ENCODE data around the gene HOMER2. TPM values are rescaled to one million over a fixed set of nuclear protein-coding genes. Genes with fewer than 3 reads are reported as not detected.
A peak's percentile ranks its signal among the peaks of the same experiment; 100 is the strongest.

HOMER2 gene
- total and polyA plus RNA-seq, 9 of the 15 experiments (the other 6 are each of a cell fraction or from before 2014, with no cell fraction given) = 0.13 to 0.47 (median 0.29) TPM; not detected in 1

GRCh38 chr15:82936966-82937711, 15.4 kb downstream of the HOMER2 start:
- H3K36me3 ChIP-seq (ENCODE audit: control insufficient read depth, insufficient read depth, low read length) = no peaks in the 10 kb centered on the region
- POLR2A ChIA-PET = no interaction called here
- intact Hi-C loops (cut with micrococcal nuclease) = no loop called here
- no peak for ATAC-seq
- WGBS (ENCODE audit: insufficient coverage, low coverage, missing lambda C conversion rate) = 3% methylated on average over 4 of the region's 4 CpGs
- H3K9ac ChIP-seq (ENCODE audit: insufficient read depth in 1 of 2, low read depth in 2 of 2, low read length in 2 of 2) = no peak overlapping the region
- no peak overlapping the region for H2AFZ ChIP-seq (ENCODE audit: low read depth, low read length)
- no peak overlapping the region for H3K4me2 ChIP-seq (ENCODE audit: insufficient read depth, low read length)
- no peak for DNase-seq (ENCODE audit: extremely low read depth in 1 of 4, low spot score in 3 of 4)
- peaks cover 42 to 79% of the 10 kb centered on the region in 2 experiments for H3K27me3 ChIP-seq (ENCODE audit: control insufficient read depth in 2 of 2, insufficient read depth in 2 of 2, low read length in 2 of 2)
- in situ Hi-C loops (cut with MboI) = no loop called here
- H3K79me2 ChIP-seq (ENCODE audit: control insufficient read depth, insufficient read depth, low read length) = no peaks in the 10 kb centered on the region
- no TSS peak for BruUV-seq (replicated peaks)
- no peaks in the 10 kb centered on the region for H3K9me1 ChIP-seq (ENCODE audit: control insufficient read depth, insufficient read depth, low read length)
- CTCF ChIA-PET (ENCODE audit: low intra/inter-chr PET ratio) = no interaction called here
- no peak for FAIRE-seq
- no peak overlapping the region for H3K27ac ChIP-seq (ENCODE audit: extremely low read depth, low read depth, low read length)
- H4K20me1 ChIP-seq (replicated peaks; ENCODE audit: control insufficient read depth, insufficient read depth, low read length) = no peaks in the 10 kb centered on the region
- no peaks in the 10 kb centered on the region for H3K9me3 ChIP-seq (replicated peaks; ENCODE audit: control insufficient read depth, insufficient read depth, low read depth, low read length)
- H3K4me1 ChIP-seq (replicated peaks in 1 of 2; ENCODE audit: control insufficient read depth in 2 of 2, insufficient read depth in 2 of 2, low read length in 2 of 2) = no peaks in the 10 kb centered on the region
- TF ChIP-seq ZMIZ1 (IDR thresholded peaks at IDR 0.05; ENCODE audit: low read depth in 2 of 2, low read length in 2 of 2) = no peak
- TF ChIP-seq MEIS2 (IDR thresholded peaks at IDR 0.05; ENCODE audit: partially characterized antibody) = peak; percentile 41
- TF ChIP-seq U2AF1 (optimal IDR thresholded peaks at IDR 0.05; ENCODE audit: low read depth, low read length) = no peak
- TF ChIP-seq NCOR1 (IDR thresholded peaks at IDR 0.05) = no peak
- TF ChIP-seq JUN (IDR thresholded peaks at IDR 0.05; ENCODE audit: borderline replicate concordance, low read depth, low read length) = no peak
- no peak for TF ChIP-seq JUN (CRISPR knock-in tag; IDR thresholded peaks at IDR 0.05; ENCODE audit: borderline replicate concordance)
- no peak for TF ChIP-seq PBX2 (CRISPR knock-in tag; IDR thresholded peaks at IDR 0.05; ENCODE audit: low read depth)
- 0 out of 2 replicates have a peak, but pooled peaks have one; percentile 17 for TF ChIP-seq PBX2 (tag; conservative IDR thresholded peaks at IDR 0.05; ENCODE audit: low read depth)
- no peak for TF ChIP-seq SMAD1 (IDR thresholded peaks at IDR 0.05; ENCODE audit: low read depth, low read length, partially characterized antibody)
- no peak overlapping the region for H3K4me3 ChIP-seq

Data from K562 (cell line).